Retinal pigment epithelial cell (primary cell): Measurements from ENCODE around the gene IL19.
"Not testable (repeated sequence)": the region's sequence is repeated elsewhere in the genome, so short reads cannot be mapped to it uniquely, and the experiment has no call there.

Experiments used
- DNase-seq: peaks from one replicate; pipeline ENCODE4 v3.0.0-alpha.2; 2010; ENCODE audit warnings: low read depth
- H3K4me3 ChIP-seq: 2 replicates; pipeline ENCODE4 v1.5.1; 2011; ENCODE audit warnings: mild to moderate bottlenecking, low read length, control low read depth, moderate library complexity
- CTCF ChIP-seq: conservative IDR thresholded peaks from 2 replicates; pipeline ENCODE4 v1.5.1; 2011; ENCODE audit warnings: low read depth, low read length, control low read depth, inconsistent platforms

Gene IL19

GRCh38 chr1:206768472-206769303 is 1.9 kb upstream of the IL19 start:
- H3K4me3 ChIP-seq, result no peak overlapping the region
- no peak for DNase-seq
- TF ChIP-seq CTCF, result no peak

- no peak for TF ChIP-seq CTCF
- DNase-seq, result no peak
Observed at GRCh38 chr1:206769304-206769731, 1.3 kb upstream of the IL19 start.

GRCh38 chr1:206771338-206771692 is 742 bp downstream of the IL19 start:
- TF ChIP-seq CTCF, result no peak
- DNase-seq, result no peak
- no peak overlapping the region for H3K4me3 ChIP-seq

More at GRCh38 chr1:206769304-206769731, 1.3 kb upstream of the IL19 start:
- no peak overlapping the region for H3K4me3 ChIP-seq

- DNase-seq, result no peak
- TF ChIP-seq CTCF, result no peak
- H3K4me3 ChIP-seq, result no peak within 1 kb of the TSS
Observed at GRCh38 chr1:206772243-206772937, 1.8 kb downstream of the IL19 start, which contains the start of gene IL10. Gene IL10, minus strand, starts transcription at chr1:206772494. Its CDS starts 59 bp downstream, at chr1:206772435.

- no peak for DNase-seq
- H3K4me3 ChIP-seq, result no peak overlapping the region
- no peak for TF ChIP-seq CTCF
Observed at GRCh38 chr1:206774093-206774492, 3.5 kb downstream of the IL19 start.

- DNase-seq, result no peak
- H3K4me3 ChIP-seq, result no peak overlapping the region
- TF ChIP-seq CTCF, result no peak
Observed at GRCh38 chr1:206776229-206776628, 5.7 kb downstream of the IL19 start.

- no peak for DNase-seq
- no peak overlapping the region for H3K4me3 ChIP-seq
- no peak for TF ChIP-seq CTCF
Observed at GRCh38 chr1:206778031-206778430, 7.5 kb downstream of the IL19 start.

- not testable (repeated sequence) for DNase-seq, H3K4me3 ChIP-seq
Observed at GRCh38 chr1:206778911-206779310, 8.3 kb downstream of the IL19 start.
